H1 (cell line): ENCODE data around the gene PM20D1. TPM values are rescaled to one million over a fixed set of nuclear protein-coding genes. Genes with fewer than 3 reads are reported as not detected.

Source experiments
- CTCF ChIA-PET: fragments of 300-600 bp; sonication (Branson Sonifier 250); formaldehyde crosslinking; loops from one replicate; lab custom pipeline; 2021; ENCODE audit not compliant: partially characterized antibody; lab: Charles Lee
- POLR2A ChIA-PET: fragments of 300-600 bp; sonication (Branson Sonifier 250); formaldehyde crosslinking; loops from one replicate; lab custom pipeline; 2021; ENCODE audit warnings: inconsistent platforms; ENCODE audit not compliant: partially characterized antibody; lab: Charles Lee
- DNase-seq, 2 experiments: peaks; one replicate each; pipeline versions ENCODE4 v3.0.0 to v3.0.0-alpha.2; 2010 to 2022; ENCODE audit warnings: low spot score in 2 of 2, low read depth in 1 of 2, mixed read lengths in 1 of 2
- FAIRE-seq: peaks from 2 replicates; lab custom pipeline; 2011; peaks lifted over from hg19 to GRCh38; lab: Jason Lieb, UNC
- H2AFZ ChIP-seq: 2 replicates; pipeline ENCODE4 v1.8.1; 2012; ENCODE audit warnings: low read length, inconsistent platforms
- H2AK5ac ChIP-seq: 2 replicates; pipeline ENCODE4 v1.6.1; 2013; ENCODE audit warnings: low read depth, low read length
- H2BK120ac ChIP-seq: replicated peaks from 2 replicates; pipeline ENCODE3; 2013; ENCODE audit warnings: low read depth, low read length, inconsistent platforms
- H2BK12ac ChIP-seq: 2 replicates; pipeline ENCODE4 v1.6.1; 2013; ENCODE audit warnings: low read depth, low read length
- H2BK15ac ChIP-seq: 2 replicates; pipeline ENCODE4 v1.6.1; 2013; ENCODE audit warnings: low read length
- H2BK20ac ChIP-seq: 2 replicates; pipeline ENCODE4 v1.6.1; 2013; ENCODE audit warnings: low read length
- H2BK5ac ChIP-seq: 2 replicates; pipeline ENCODE4 v1.6.1; 2013; ENCODE audit warnings: low read depth, low read length
- H3K14ac ChIP-seq: 2 replicates; pipeline ENCODE4 v1.6.1; 2013; ENCODE audit warnings: inconsistent platforms; ENCODE audit not compliant: insufficient read length
- H3K18ac ChIP-seq: 2 replicates; pipeline ENCODE4 v1.6.1; 2013; ENCODE audit warnings: low read length; ENCODE audit errors: extremely low read depth
- H3K23ac ChIP-seq: 2 replicates; pipeline ENCODE4 v1.6.1; 2013; ENCODE audit warnings: inconsistent platforms; ENCODE audit not compliant: insufficient read length
- H3K23me2 ChIP-seq: 2 replicates; pipeline ENCODE4 v1.6.1; 2013; ENCODE audit warnings: low read depth, low read length
- H3K27ac ChIP-seq: 2 replicates; pipeline ENCODE4 v1.6.1; 2011; ENCODE audit warnings: low read depth, low read length, inconsistent platforms
- H3K27me3 ChIP-seq, 4 experiments: replicated peaks in 1 of 4; 1 replicate in 1 of 4; 2 replicates in 3 of 4; pipeline versions ENCODE4 v1.6.1 to v1.8.1; 2011 to 2013; ENCODE audit warnings: low read length in 3 of 4, mild to moderate bottlenecking in 3 of 4, inconsistent platforms in 2 of 4, mixed read lengths in 2 of 4, moderate library complexity in 1 of 4; ENCODE audit not compliant: control insufficient read depth in 3 of 4, insufficient read depth in 3 of 4; ENCODE audit errors: extremely low read depth in 1 of 4
- H3K36me3 ChIP-seq, 4 experiments: 2 replicates each; pipeline versions ENCODE4 v1.6.1 to v1.8.1; 2011 to 2013; ENCODE audit warnings: mild to moderate bottlenecking in 4 of 4, low read length in 3 of 4, moderate library complexity in 2 of 4, control low read depth in 1 of 4, inconsistent platforms in 1 of 4; ENCODE audit not compliant: insufficient read depth in 4 of 4, control insufficient read depth in 2 of 4
- H3K4ac ChIP-seq: replicated peaks from 2 replicates; pipeline ENCODE3; 2013; ENCODE audit warnings: low read length, low read depth, mixed read lengths, inconsistent platforms; ENCODE audit not compliant: insufficient read length
- H3K4me1 ChIP-seq, 4 experiments: replicated peaks in 1 of 4; 1 replicate in 1 of 4; 2 replicates in 3 of 4; pipeline versions ENCODE4 v1.6.1 to v1.8.1; 2011 to 2013; ENCODE audit warnings: low read length in 3 of 4, inconsistent platforms in 2 of 4, mixed read lengths in 1 of 4; ENCODE audit not compliant: insufficient read depth in 4 of 4, control insufficient read depth in 3 of 4
- H3K4me2 ChIP-seq, 2 experiments: 2 replicates each; pipeline versions ENCODE4 v1.6.1 to v1.8.1; 2011 to 2013; ENCODE audit warnings: low read depth in 2 of 2, low read length in 2 of 2, control low read depth in 1 of 2, inconsistent platforms in 1 of 2, mild to moderate bottlenecking in 1 of 2; ENCODE audit not compliant: insufficient read depth in 1 of 2
- H3K4me3 ChIP-seq, 4 experiments: fragments of 200-600, 300-600 bp in 1 of 4; sonication (generic), shearing (Covaris generic), sonication (Bioruptor Twin) in 1 of 4; 2 replicates each; pipeline versions ENCODE4 v1.5.1 to v1.8.1; 2011 to 2016; ENCODE audit warnings: low read length in 4 of 4, low read depth in 3 of 4, control low read depth in 2 of 4, inconsistent platforms in 2 of 4, mild to moderate bottlenecking in 2 of 4, mixed read lengths in 1 of 4, moderate library complexity in 1 of 4; ENCODE audit not compliant: insufficient read depth in 2 of 4; ENCODE audit errors: extremely low read depth in 1 of 4
- H3K56ac ChIP-seq: replicated peaks from 2 replicates; pipeline ENCODE3; 2013; ENCODE audit warnings: low read depth, mild to moderate bottlenecking, mixed read lengths, low read length, inconsistent platforms; ENCODE audit not compliant: insufficient read length
- H3K79me1 ChIP-seq: 2 replicates; pipeline ENCODE4 v1.6.1; 2013; ENCODE audit warnings: low read depth, low read length, control low read depth
- H3K79me2 ChIP-seq, 2 experiments: 2 replicates each; pipeline versions ENCODE4 v1.6.1 to v1.8.1; 2012 to 2013; ENCODE audit warnings: low read length in 2 of 2, mild to moderate bottlenecking in 2 of 2, inconsistent platforms in 1 of 2; ENCODE audit not compliant: insufficient read depth in 2 of 2, control insufficient read depth in 1 of 2
- H3K9ac ChIP-seq, 4 experiments: replicated peaks in 1 of 4; 1 replicate in 1 of 4; 2 replicates in 3 of 4; pipeline versions ENCODE4 v1.6.1 to v1.8.1; 2011 to 2013; ENCODE audit warnings: low read depth in 3 of 4, low read length in 3 of 4, control low read depth in 2 of 4, mild to moderate bottlenecking in 2 of 4, moderate library complexity in 2 of 4, inconsistent platforms in 1 of 4; ENCODE audit errors: extremely low read depth in 1 of 4
- H3K9me3 ChIP-seq, 2 experiments: 2 replicates each; pipeline versions ENCODE4 v1.6.1 to v1.8.1; 2012 to 2013; ENCODE audit warnings: mild to moderate bottlenecking in 2 of 2, moderate library complexity in 2 of 2, control low read depth in 1 of 2, inconsistent platforms in 1 of 2, low read depth in 1 of 2, low read length in 1 of 2, mixed read lengths in 1 of 2; ENCODE audit not compliant: insufficient read depth in 2 of 2
- H4K20me1 ChIP-seq, 2 experiments: replicated peaks in 1 of 2; 2 replicates each; pipeline versions ENCODE3 to v1.8.1; 2011 to 2013; ENCODE audit warnings: inconsistent platforms in 2 of 2, low read length in 2 of 2, mild to moderate bottlenecking in 1 of 2; ENCODE audit not compliant: insufficient read depth in 2 of 2, control insufficient read depth in 1 of 2
- H4K5ac ChIP-seq: 2 replicates; pipeline ENCODE4 v1.6.1; 2013; ENCODE audit warnings: low read length, low read depth, mixed read lengths, inconsistent platforms; ENCODE audit not compliant: insufficient read length
- H4K8ac ChIP-seq: 2 replicates; pipeline ENCODE4 v1.8.0; 2013; ENCODE audit warnings: mild to moderate bottlenecking, moderate library complexity, low read length, inconsistent platforms; ENCODE audit not compliant: insufficient read depth; ENCODE audit errors: extremely low read depth
- H4K91ac ChIP-seq: replicated peaks from 2 replicates; pipeline ENCODE3; 2013; ENCODE audit warnings: low read length, mixed read lengths, inconsistent platforms; ENCODE audit not compliant: insufficient read length
- RNF2 ChIP-seq: fragments of 200-900, 300-1000 bp; sonication (generic); IDR thresholded peaks from 2 replicates; pipeline ENCODE4 v1.7.1; 2016; ENCODE audit warnings: borderline replicate concordance, low read depth, mild to moderate bottlenecking, antibody characterized with exemption, low read length; ENCODE audit not compliant: poor library complexity, severe bottlenecking; ENCODE audit errors: missing control alignments
- TEAD4 ChIP-seq: IDR thresholded peaks from 2 replicates; pipeline ENCODE4 v1.6.1; 2012; ENCODE audit warnings: low read depth, low read length, inconsistent platforms, mixed read lengths
- polyA plus RNA-seq, 7 experiments: library from polyadenylated mRNA; depleted of rRNA in 3 of 7; stranded (reverse) in 5 of 7; unstranded in 2 of 7; fragments of >200 nt in 5 of 7; fragments of 200-250 nt in 2 of 7; gene quantifications; 1 replicate in 5 of 7; 2 replicates in 1 of 7; 4 replicates in 1 of 7; pipeline versions ENCODE4 v1.2.1 to v1.2.3, GENCODE V29; 2011 to 2013; ENCODE audit warnings: missing spikeins in 2 of 7, mixed read lengths in 2 of 7
- total RNA-seq: library from RNA; stranded (reverse); fragmentation: NEBNext Ultra II Directional; extraction: Animal tissue kit (Norgen Biotek cat#: 25700); gene quantifications from 2 replicates; pipeline ENCODE4 v1.2.1, GENCODE V29; 2021

The PM20D1 gene
- total and polyA plus RNA-seq, 2 of the 8 experiments (the other 6 are each of a cell fraction or from before 2014, with no cell fraction given), result 0.05 TPM; not detected in 1

DNA sequence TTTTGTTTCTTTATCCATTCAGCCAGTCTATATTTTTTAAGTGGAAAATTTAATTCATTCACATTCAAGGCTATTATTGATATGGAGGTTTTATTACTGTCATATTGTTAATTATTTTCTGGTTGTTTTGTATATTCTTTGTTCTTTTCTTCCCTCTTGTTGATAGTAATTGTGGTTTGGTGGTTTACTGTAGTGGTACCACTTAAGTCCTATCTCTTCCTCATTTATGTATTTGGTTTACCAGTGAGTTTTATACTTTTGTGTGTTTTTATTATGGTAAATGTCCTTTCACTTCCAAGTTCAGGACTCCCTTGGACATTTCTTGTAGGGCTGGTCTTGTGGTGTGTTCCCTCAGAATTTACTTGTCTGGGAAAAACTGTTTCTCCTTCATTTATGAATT lies 28.1 kb upstream of the PM20D1 start:
- H2BK5ac ChIP-seq, result no peak overlapping the region
- no peak for DNase-seq
- TF ChIP-seq RNF2, result no peak
- no peak for TF ChIP-seq TEAD4

More for the DNA sequence above, 28.1 kb upstream of the PM20D1 start:
- H3K27me3 ChIP-seq, result no peaks in the 10 kb centered on the region
- H2BK20ac ChIP-seq, result no peak overlapping the region
- FAIRE-seq, result no peak
- H2BK12ac ChIP-seq, result no peak overlapping the region
- H3K9me3 ChIP-seq, result no peaks in the 10 kb centered on the region
- H4K91ac ChIP-seq, result no peak overlapping the region
- no peak overlapping the region for H3K18ac ChIP-seq
- no peak overlapping the region for H3K56ac ChIP-seq
- H2BK15ac ChIP-seq, result no peak overlapping the region
- no peak overlapping the region for H3K4me3 ChIP-seq
- H3K23ac ChIP-seq, result no peak overlapping the region
- H2AK5ac ChIP-seq, result no peak overlapping the region
- no peaks in the 10 kb centered on the region for H4K20me1 ChIP-seq
- CTCF ChIA-PET, result no interaction called here
- H3K27ac ChIP-seq, result no peak overlapping the region
- no peak overlapping the region for H3K4ac ChIP-seq
- H3K4me1 ChIP-seq, result no peaks in the 10 kb centered on the region
- H2BK120ac ChIP-seq, result no peak overlapping the region
- H3K4me2 ChIP-seq, result no peak overlapping the region
- no peaks in the 10 kb centered on the region for H3K36me3 ChIP-seq
- no peak overlapping the region for H4K8ac ChIP-seq
- H3K79me1 ChIP-seq, result no peaks in the 10 kb centered on the region
- H3K9ac ChIP-seq, result no peak overlapping the region
- H3K23me2 ChIP-seq, result no peaks in the 10 kb centered on the region; the same call in 1 of the 2 replicates
- POLR2A ChIA-PET, result no interaction called here
- H2AFZ ChIP-seq, result no peak overlapping the region
- H3K79me2 ChIP-seq, result no peaks in the 10 kb centered on the region
- no peak overlapping the region for H3K14ac ChIP-seq
- no peak overlapping the region for H4K5ac ChIP-seq
